Thyroid gland (tissue), 4 donors: ENCODE measurements around the gene CFHR1.

Experiments used
- CTCF ChIP-seq, 6 experiments: fragments of 200-600 bp in 3 of 6; fragments of 450-650 bp in 3 of 6; sonication (generic) in 3 of 6; IDR thresholded peaks; one replicate each; pipeline ENCODE4 v1.5.1; 2016 to 2019; ENCODE audit warnings: antibody characterized with exemption in 6 of 6, mild to moderate bottlenecking in 2 of 6, inconsistent platforms in 1 of 6, moderate library complexity in 1 of 6
- POLR2A ChIP-seq, 2 donors: fragments of 450-650 bp; IDR thresholded peaks; one replicate each; pipeline ENCODE4 v1.6.1; 2017; ENCODE audit warnings: antibody characterized with exemption in 2 of 2, mild to moderate bottlenecking in 2 of 2, moderate library complexity in 1 of 2

GRCh38 chr1:196861429-196861828 is 41.9 kb downstream of the CFHR1 start:
- TF ChIP-seq CTCF (IDR thresholded peaks at IDR 0.05) (no peak), POLR2A (IDR thresholded peaks at IDR 0.05) (no peak)
